Skin epidermis (tissue), 12 donors: ENCODE measurements around the gene HAX1.

Experiments used
- H3K27ac ChIP-seq, 21 experiments: fragments of 200-600 bp; sonication (generic) in 11 of 21; one replicate each; pipeline ENCODE4 v1.5.0; 2020; ENCODE audit warnings: mild to moderate bottlenecking in 3 of 21, inconsistent platforms in 2 of 21, moderate library complexity in 2 of 21
- H3K4me3 ChIP-seq, 7 experiments: fragments of 200-600 bp; sonication (generic) in 2 of 7; one replicate each; pipeline ENCODE4 v1.5.0; 2020; ENCODE audit warnings: inconsistent platforms in 2 of 7, mild to moderate bottlenecking in 2 of 7, moderate library complexity in 1 of 7

HAX1 gene

DNA sequence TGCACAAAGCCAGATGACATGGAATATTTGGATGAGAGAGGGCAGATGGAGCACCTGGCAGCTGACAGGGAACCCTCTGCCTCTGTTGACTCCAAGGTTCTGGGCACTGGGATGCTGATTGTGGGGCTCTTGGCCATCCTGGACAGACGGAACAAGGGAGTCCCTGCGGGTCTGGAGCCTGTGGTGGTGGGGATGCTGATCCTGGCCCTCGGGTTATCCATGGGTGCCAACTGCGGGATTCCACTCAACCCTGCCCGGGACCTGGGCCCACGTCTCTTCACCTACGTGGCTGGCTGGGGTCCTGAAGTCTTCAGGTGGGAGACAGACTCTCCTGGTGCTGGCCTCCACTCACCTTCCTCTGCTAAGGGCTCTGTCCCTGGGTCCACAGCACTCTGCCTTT, 51.1 kb downstream of the HAX1 start:
- Histone ChIP-seq H3K27ac (no peak overlapping the region), H3K4me3 (no peak overlapping the region)

DNA sequence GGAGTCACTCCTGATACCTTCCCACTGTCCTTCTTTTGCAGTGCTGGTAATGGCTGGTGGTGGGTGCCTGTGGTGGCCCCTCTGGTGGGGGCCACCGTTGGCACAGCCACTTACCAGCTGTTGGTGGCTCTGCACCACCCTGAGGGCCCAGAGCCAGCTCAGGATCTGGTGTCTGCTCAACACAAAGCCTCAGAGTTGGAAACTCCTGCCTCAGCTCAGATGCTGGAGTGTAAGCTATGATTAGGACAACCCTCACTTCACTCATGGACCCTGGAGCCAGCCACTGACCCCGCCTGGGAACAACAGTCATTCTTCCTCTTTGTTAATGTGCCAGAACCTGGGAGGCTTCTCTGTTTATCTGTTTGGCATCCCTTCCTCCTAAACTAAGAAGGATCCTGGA, 51.8 kb downstream of the HAX1 start:
- Histone ChIP-seq H3K27ac (peak overlapping the region in 5 of 21 experiments; percentile 82 to 97 (median 96)), H3K4me3 (peak overlapping the region in 4 of 7 experiments; percentile 63 to 78 (median 76))

DNA sequence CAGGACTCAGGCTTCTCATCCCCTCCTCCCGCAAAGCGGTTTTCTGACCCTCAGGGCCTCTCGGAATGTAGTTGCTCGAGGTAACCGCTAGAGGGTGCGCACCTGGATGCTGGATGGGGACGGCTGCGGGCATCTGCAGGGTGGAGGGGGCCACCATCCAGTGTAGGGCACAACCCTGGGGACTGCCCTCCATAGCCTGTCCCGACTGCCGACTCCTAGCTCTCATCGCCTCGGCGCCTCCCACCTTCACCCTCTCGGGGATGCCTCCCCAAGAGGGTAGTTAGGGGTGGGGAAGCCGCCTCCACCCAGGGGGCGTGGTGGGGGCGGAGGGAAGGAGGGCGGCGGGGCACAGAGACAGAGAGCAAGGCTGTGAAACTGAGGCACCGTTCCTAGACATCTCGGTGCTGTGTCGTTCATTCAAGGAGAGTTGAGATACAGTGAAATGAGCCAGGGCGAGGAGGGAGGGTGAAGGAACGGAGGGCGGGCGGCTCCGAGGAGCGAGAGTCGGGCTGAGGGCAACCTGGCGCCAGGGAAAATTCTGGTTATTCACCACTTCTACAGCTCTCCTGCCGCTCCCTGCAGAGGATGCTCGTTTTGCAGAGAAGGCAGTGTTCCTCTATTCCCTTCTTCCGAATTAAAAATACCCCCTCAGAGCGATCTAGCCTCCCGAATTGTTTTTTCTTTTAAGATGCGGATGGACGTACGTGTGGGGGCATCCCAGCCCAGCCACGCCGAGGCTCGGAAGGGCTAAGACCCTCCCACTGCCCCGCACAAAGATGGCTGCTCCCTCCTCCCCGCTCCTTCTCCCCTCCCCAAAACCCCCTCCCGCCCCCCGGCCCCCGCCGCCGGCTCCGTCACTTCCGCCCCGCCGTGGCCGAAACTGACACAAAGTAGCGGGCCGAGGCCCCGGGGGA, 52.5 kb downstream of the HAX1 start, which contains the start of gene ATP8B2:
ATP8B2 (plus strand) TSS at position 857 of the 914 bp plus-strand sequence. CDS start 2,617 bp downstream, outside the sequence.
- H3K4me3 ChIP-seq = peak within 1 kb of the TSS; percentile 36 to 78 (median 75)
- peak within 1 kb of the TSS; percentile 49 to 97 (median 92) for H3K27ac ChIP-seq
